ENCODE measurements around the gene ANKRD34A. TPM values are rescaled to one million over a fixed set of nuclear protein-coding genes. Genes with fewer than 3 reads are reported as not detected.

ANKRD34A gene
- total and polyA plus RNA-seq, 2 of the 8 experiments (the other 6 are each of a cell fraction or from before 2014, with no cell fraction given), result 0.15 to 0.20 TPM

DNA sequence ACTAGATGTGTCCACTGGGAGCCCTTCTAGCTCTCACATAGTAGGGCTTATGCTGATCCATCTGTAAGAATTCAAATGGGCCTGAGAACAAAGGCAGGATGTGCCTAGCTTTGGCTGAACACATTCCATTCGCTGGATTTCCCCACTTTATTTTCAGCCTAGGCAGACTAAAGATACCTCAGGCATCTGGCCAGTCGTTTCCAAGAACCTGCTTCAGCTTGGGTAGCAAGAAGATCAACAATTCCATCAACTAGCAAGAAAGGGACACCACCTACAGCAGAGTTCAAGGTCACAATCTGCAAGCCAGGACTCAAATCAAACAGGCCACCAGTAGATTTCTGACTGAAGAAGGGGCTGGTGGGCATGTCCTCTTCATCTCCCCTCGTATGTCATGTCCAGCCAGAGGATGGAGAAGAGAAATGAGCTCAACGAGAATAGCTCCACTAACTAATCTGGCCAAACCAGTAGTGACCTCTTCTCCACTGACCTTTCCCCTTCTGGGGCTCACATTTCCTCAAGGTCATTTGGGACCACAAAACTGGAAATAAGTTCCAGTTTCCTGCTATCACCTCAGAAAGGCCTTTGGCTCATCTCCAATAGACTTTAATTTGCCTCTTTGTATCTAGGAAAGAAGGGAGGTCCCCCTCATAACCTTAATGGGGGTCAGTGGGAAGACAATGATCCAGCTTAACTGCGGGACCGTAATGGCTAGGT is 17.8 kb upstream of the ANKRD34A start:
- Histone ChIP-seq H3K79me1 (ENCODE audit: low read depth, low read length) (no peaks in the 10 kb centered on the region), H3K27ac (ENCODE audit: low read depth, low read length) (no peak overlapping the region), H2BK120ac (replicated peaks; ENCODE audit: low read depth, low read length) (no peak overlapping the region), H3K56ac (replicated peaks; ENCODE audit: insufficient read length, low read depth, low read length) (no peak overlapping the region), H3K4ac (replicated peaks; ENCODE audit: insufficient read length, low read depth, low read length) (no peak overlapping the region), H3K23ac (ENCODE audit: insufficient read length) (no peak overlapping the region), H3K4me2 (ENCODE audit: insufficient read depth in 1 of 2, low read depth in 2 of 2, low read length in 2 of 2) (no peak overlapping the region), H3K4me3 (ENCODE audit: extremely low read depth in 1 of 4, insufficient read depth in 2 of 4, low read depth in 3 of 4, low read length in 4 of 4) (no peak overlapping the region), H3K4me1 (replicated peaks in 1 of 4; ENCODE audit: control insufficient read depth in 3 of 4, insufficient read depth in 4 of 4, low read length in 3 of 4) (peaks cover 6 to 25% (median 15%) of the 10 kb centered on the region in 4 experiments; a peak in 6 of 7 replicates), H3K14ac (ENCODE audit: insufficient read length) (no peak overlapping the region), H2BK15ac (ENCODE audit: low read length) (no peak overlapping the region), H3K18ac (ENCODE audit: extremely low read depth, low read length) (no peak overlapping the region), H3K9ac (replicated peaks in 1 of 4; ENCODE audit: extremely low read depth in 1 of 4, low read depth in 3 of 4, low read length in 3 of 4) (no peak overlapping the region), H4K91ac (replicated peaks; ENCODE audit: insufficient read length, low read length) (no peak overlapping the region), H3K27me3 (replicated peaks in 1 of 4; ENCODE audit: control insufficient read depth in 3 of 4, extremely low read depth in 1 of 4, insufficient read depth in 3 of 4, low read length in 3 of 4) (no peaks in the 10 kb centered on the region), H2AK5ac (ENCODE audit: low read depth, low read length) (no peak overlapping the region), H3K9me3 (ENCODE audit: insufficient read depth in 2 of 2, low read depth in 1 of 2, low read length in 1 of 2) (no peaks in the 10 kb centered on the region), H2BK5ac (ENCODE audit: low read depth, low read length) (no peak overlapping the region), H3K36me3 (ENCODE audit: control insufficient read depth in 2 of 4, insufficient read depth in 4 of 4, low read length in 3 of 4) (no peaks in the 10 kb centered on the region), H4K5ac (ENCODE audit: insufficient read length, low read depth, low read length) (no peak overlapping the region), H4K20me1 (replicated peaks in 1 of 2; ENCODE audit: control insufficient read depth in 1 of 2, insufficient read depth in 2 of 2, low read length in 2 of 2) (no peaks in the 10 kb centered on the region), H2BK12ac (ENCODE audit: low read depth, low read length) (peak overlapping the region; percentile 11; the same call in 1 of the 2 replicates), H2BK20ac (ENCODE audit: low read length) (peak overlapping the region; percentile 49), H2AFZ (ENCODE audit: low read length) (no peak overlapping the region), H3K23me2 (ENCODE audit: low read depth, low read length) (peaks cover 3% of the 10 kb centered on the region; the same call in 1 of the 2 replicates), H4K8ac (ENCODE audit: extremely low read depth, insufficient read depth, low read length) (no peak overlapping the region), H3K79me2 (ENCODE audit: control insufficient read depth in 1 of 2, insufficient read depth in 2 of 2, low read length in 2 of 2) (no peaks in the 10 kb centered on the region)
- ChIA-PET POLR2A (ENCODE audit: partially characterized antibody) (interaction anchor here (0.6 to 13.7 kb wide), 6 partner anchors 11 to 124 kb away, joined by 3 to 218 read pairs (median 3); partner anchors contain the start of genes PIAS3 and TXNIP), CTCF (ENCODE audit: partially characterized antibody) (interaction anchor here (0.6 to 8.7 kb wide), 9 partner anchors 8 to 136 kb away, joined by 3 to 152 read pairs (median 4); partner anchors contain the start of genes LIX1L, NUDT17 and RBM8A)
- WGBS, 2 experiments (ENCODE audit: extremely low coverage in 1 of 2, insufficient coverage in 1 of 2, insufficient read length in 1 of 2, insufficient replicate concordance in 2 of 2, low coverage in 1 of 2, low lambda C conversion rate in 2 of 2, missing lambda C conversion rate in 1 of 2), result 90% methylated on average over 6 of the region's 6 CpGs; no CpG with 5 or more reads in 1 of the 2 experiments
- DNase-seq (ENCODE audit: low read depth in 1 of 2, low spot score in 2 of 2) (no peak), FAIRE-seq (no peak)
- TF ChIP-seq SIRT6 (IDR thresholded peaks at IDR 0.05; ENCODE audit: low read length), result no peak
- no peak for TF ChIP-seq CHD1 (IDR thresholded peaks at IDR 0.05; ENCODE audit: low read depth, low read length)
- TF ChIP-seq MAFK (IDR thresholded peaks at IDR 0.05; ENCODE audit: low read depth, low read length), result no peak
- no peak for TF ChIP-seq BCL11A (IDR thresholded peaks at IDR 0.05; ENCODE audit: low read depth in 2 of 2, low read length in 2 of 2)
- no peak for TF ChIP-seq SP4 (IDR thresholded peaks at IDR 0.05; ENCODE audit: low read length)
- no peak for TF ChIP-seq EP300 (IDR thresholded peaks at IDR 0.05; ENCODE audit: borderline replicate concordance in 1 of 2, low read depth in 2 of 2, low read length in 2 of 2)
- no peak for TF ChIP-seq NANOG (IDR thresholded peaks at IDR 0.05; ENCODE audit: insufficient read depth, low read depth, low read length, poor library complexity, severe bottlenecking)

Measured in H1 (cell line).